HG03342 (cell line): Measurements from ENCODE around the gene RFC2.
A peak's percentile ranks its signal among the peaks of the same experiment; 100 is the strongest.

ENCODE experiments used
- ATAC-seq: cut with Tn5 transposase; IDR thresholded peaks from one replicate; pipeline ENCODE4 v1.9.1; 2021; ENCODE audit warnings: mild to moderate bottlenecking, moderate library complexity; ENCODE audit not compliant: unreplicated experiment

The RFC2 gene

DNA sequence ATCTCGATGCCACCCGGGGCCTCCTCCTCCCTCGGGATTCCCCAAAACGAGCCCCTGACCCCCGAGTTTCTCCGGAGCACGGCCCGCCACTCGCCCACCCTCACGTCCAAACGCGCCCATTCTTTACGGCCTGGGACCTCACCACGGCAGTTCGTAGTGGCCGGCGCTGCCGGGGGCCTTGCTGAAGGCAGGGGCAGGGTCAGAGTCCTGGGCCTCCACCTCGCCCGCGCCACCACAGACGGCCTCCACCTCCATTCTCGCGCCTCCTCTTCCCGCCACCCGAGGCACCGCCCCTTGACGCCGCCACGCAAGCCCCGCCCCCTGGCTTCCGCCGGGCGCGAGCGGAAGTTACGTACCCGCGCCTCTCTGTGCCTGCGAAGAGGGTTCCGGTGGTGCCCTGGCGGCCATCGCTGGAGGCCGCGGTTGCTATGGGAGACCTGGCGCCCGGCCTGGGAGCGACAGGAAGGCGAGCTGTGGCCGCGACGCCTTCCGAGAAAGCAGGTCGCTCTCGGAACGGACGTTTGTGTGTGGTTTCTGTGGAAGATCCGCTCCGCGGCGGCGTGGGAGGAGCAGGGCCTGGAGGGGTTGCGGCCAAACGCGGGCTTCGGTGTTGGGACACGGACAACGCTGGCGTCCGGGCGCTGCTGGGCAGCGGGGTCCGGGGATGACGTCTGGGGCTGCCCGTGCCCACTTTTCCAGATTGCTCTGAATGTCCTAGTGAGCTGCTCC, at the start of gene RFC2:
Gene RFC2 (minus strand): TSS at position 271 of the 729 bp plus-strand sequence. CDS start 16 bp downstream, at position 255.
- peak; percentile 92 for ATAC-seq

DNA sequence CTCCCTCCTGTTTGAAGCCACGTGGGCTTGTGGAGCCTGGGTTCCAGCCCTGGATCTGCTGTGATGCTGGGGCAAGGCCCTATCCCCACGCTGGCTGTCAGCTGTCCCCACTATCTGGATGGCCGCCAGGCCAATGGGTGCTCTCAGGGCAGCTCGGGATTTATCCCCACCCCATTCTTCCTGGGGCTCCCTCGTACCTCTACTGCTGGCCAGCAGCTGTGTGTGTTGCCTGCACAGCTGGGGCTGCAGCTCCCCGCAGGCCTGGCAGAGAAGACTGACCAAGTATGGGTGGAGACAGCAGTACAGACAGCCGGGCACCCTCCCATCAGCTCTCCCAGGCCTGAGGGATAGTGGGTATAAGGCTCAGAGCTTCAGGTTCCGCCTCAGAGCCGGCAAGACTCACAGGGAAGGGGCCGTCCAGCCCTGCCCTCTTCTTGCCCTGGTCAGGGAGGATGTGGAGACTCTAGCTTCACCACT, 48.6 kb upstream of the RFC2 start:
- no peak for ATAC-seq

- ATAC-seq = no peak
Measured at GRCh38 chr7:74300926-74301325, 46.7 kb upstream of the RFC2 start.

DNA sequence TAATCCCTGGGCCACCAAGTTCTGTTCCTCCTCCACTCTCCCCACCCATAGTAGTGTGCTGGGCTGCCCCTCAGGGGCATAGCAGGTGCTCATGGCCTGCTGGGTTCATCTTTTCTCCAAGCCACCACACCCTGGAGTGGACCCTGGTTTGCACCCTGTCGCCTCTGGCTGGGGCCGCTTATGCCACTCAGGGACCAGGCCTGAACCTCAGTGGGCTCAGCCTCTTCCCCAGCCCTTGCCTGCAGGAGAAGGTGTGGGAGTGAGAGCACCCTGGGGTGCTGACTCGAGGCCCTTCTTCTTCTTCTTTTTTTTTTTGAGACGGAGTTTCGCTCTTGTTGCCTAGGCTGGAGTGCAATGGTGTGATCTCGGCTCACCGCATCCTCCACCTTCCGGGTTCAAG, 45.2 kb upstream of the RFC2 start:
- ATAC-seq = no peak

- no peak for ATAC-seq
Measured at GRCh38 chr7:74297516-74298233, 43.5 kb upstream of the RFC2 start.

- no peak for ATAC-seq
Measured at GRCh38 chr7:74294191-74294998, 40.2 kb upstream of the RFC2 start.

DNA sequence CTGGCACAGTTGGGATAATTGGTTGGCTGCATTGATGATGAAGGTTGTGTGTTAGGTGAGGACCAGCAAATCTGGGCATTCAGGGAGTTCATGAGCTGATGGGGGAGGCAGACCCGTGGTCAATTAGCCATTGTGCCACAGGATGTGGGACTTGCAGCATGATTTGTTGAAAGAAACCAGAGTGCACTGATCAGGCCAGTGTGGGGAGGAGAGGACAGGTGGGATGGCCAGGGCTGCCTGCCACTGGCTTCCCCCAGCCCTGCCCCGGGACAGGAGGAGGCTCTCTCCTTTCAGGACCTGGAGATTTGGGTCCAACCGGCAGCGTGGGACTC, 39.3 kb upstream of the RFC2 start:
- ATAC-seq = no peak

GRCh38 chr7:74292757-74293576, 38.8 kb upstream of the RFC2 start:
- ATAC-seq = no peak

DNA sequence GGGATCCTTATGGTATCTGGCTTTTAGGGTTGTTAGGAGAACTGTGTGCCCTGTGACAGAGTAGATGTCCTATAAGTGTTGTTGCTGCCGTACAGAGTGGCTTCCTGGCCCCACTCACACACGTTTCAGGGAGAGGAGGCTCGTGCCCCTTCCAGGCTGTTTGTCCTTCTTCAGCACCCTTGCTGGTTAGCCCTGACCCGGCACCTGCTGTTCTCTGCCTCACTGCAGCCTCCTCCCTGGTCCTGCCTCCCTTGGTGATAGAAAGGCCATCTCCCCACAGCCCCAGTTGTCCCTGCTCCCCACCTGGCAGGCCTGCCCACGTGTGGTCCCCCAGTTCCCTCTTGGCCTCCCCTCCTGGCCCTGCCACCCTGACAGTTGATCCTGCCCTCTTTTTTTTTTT, 37.3 kb upstream of the RFC2 start:
- no peak for ATAC-seq

DNA sequence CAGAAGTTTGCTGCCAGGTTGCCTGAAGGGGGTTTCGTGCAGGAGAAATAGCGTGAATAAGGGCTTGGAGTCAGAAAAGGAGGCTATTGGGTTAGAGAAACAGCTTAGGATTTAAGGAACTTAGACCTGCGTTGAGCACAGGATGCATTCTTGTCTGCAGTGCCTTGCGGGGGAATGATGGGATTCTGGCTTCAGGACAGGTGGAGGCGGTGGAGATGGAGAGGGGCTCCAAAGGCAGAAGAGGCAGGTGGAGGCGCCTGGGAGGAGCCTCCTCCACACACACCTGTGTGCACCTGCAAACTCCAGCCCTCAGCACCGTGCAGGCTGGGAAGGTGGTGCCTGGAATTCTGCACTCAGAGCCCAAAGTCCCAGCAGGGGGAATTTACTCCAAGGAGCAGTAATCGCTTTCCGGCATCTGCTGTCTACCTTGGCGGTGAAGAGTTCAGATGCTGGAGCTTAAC, 36.8 kb upstream of the RFC2 start:
- ATAC-seq = no peak

- no peak for ATAC-seq
Measured at GRCh38 chr7:74290553-74290950, 36.4 kb upstream of the RFC2 start.

- ATAC-seq = no peak
Measured at GRCh38 chr7:74289659-74290552, 35.7 kb upstream of the RFC2 start.

DNA sequence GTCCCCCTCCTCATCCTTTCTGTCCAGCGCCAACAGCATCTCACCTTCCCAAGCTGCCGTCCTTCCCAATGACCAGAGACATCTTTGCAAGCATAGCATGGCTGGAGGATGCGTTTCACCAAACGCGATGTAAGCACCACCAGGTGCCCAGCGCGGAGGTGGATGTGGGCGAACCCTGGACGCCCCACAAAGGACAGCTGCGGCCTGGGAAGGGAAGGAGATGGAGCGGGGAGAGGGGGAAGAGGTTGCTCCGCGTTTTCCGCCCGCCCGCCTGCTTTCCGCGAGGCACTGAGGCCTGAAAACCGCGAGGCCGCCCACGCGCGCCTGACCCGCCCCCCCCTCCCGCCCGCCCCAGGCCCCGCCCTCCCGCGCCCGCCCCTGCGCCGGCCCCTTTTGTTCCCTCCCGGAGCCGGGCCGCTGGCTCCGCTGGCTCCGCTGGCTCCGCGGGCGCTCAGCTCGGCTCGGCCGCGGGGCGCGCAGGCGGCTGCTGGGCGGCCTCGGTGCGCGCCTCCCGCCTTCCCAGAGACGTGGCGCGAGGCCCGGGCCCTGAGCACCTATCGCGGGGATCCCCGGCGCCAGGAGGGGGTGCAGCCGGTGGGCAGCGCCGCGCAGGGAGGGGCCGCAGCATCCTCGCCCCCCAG, 34.9 kb upstream of the RFC2 start, which contains the start of gene CLIP2:
Gene CLIP2 (plus strand): TSS at position 390 of the 641 bp plus-strand sequence. CDS start 28,140 bp downstream, outside the sequence.
- ATAC-seq = no peak

- no peak for ATAC-seq
Measured at GRCh38 chr7:74288034-74288881, 34.1 kb upstream of the RFC2 start.

GRCh38 chr7:74287303-74288033, 33.3 kb upstream of the RFC2 start:
- no peak for ATAC-seq

- no peak for ATAC-seq
Measured at GRCh38 chr7:74286131-74286530, 31.9 kb upstream of the RFC2 start.

DNA sequence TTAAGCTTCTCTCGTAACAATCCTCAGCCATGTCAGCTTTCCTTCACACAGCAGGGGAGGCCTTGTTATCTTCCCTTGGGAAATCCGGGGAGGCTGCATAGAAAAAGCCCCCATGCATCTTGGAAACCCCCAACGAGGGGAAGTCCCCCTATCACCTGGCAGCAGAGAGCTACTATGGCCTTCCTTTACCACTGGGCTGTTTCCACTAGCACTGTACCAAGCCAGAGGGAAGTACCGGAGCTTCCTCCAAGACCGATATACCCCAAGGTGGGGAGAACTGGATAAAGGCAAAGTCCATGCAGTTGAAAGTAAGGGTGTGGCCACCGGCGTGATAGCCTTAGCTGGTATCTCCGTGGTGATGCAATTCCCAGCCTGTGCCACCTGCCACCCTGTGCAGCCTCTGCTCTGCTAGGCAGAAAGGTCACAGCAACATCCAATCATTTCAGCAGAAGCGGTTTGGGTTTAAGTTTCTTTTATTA, 30.6 kb upstream of the RFC2 start:
- peak; percentile 48 for ATAC-seq
